Airway epithelial cell (primary cell): Measurements from ENCODE around the gene GSTA1. TPM values are rescaled to one million over a fixed set of nuclear protein-coding genes. Genes with fewer than 3 reads are reported as not detected.

Experiments
- total RNA-seq: library from RNA; depleted of rRNA; stranded (reverse); fragments of >200 nt; gene quantifications from 2 replicates; pipeline ENCODE4 v1.2.3, GENCODE V29; 2015

GSTA1 gene
- 0.28 and 0.63 TPM in 2 replicates for total RNA-seq

DNA sequence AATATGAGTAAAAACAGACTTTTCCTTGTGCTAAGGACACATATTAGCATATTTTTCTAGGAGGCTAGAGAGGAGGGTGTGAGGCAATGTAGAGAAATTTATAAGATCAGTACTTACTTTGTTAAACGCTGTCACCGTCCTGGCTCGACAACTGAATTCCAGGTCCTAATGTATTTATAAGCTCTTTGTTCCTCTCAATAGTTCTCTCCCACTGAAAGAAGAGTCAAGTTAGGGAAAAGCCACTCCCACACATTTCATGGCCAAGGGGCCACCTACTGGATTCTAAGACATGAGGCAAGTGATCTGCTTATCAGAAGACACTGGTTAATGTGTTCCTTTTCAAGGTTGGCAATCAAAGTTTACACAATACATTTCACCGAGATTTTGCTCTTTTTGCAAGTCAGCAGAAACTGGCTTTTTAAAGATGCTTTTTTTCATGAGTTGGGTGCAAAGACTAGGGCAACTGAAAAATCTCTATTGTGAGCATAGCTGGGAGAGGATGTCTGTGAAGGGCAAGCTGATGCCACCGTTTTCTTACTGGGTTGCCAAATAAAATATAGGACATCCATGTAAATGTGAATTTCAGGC, at the start of gene GSTA1:
GSTA1 (minus strand) TSS at position 149 of the 588 bp plus-strand sequence. CDS start 4,549 bp downstream, outside the sequence.

DNA sequence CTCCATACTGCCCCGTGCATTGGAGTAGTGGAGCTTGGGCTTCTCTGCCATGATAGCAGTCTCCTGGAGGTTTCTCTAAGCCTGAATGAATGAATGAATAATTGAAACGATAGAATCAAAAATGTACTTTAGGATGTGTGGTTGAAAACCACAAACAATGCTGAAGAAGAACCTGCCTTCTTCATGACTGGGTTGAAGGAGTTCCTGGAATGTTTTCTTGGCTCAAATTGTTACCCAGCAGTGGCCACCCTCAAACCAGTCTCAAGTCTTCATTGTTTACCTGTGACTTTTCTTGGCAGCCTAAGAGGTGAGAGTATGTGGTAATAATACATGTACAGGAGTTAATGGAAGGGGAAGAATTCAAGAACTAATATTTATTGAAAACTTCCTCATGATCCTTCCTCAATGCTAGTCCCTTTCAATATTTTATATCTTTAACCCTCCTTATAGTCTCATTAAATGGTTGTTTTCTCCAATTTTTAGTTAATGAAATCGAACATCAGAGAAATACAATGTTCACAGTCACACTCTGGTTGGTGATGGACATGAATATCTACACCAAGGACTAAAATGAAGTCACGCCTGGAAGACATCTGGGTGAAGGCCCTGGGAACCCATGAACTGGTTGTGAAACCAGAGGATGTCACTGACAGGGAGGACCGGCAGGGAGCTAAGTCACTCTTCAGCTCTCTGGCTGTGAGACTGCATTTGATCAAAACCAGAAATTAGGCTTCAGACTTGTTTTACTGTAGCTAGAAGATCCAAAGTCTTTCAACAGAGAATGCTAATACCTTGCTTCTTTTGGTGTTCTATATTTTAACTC, 37.4 kb upstream of the GSTA1 start, which contains the start of gene GSTA5:
GSTA5 (minus strand) TSS at position 51 of the 823 bp plus-strand sequence.

DNA sequence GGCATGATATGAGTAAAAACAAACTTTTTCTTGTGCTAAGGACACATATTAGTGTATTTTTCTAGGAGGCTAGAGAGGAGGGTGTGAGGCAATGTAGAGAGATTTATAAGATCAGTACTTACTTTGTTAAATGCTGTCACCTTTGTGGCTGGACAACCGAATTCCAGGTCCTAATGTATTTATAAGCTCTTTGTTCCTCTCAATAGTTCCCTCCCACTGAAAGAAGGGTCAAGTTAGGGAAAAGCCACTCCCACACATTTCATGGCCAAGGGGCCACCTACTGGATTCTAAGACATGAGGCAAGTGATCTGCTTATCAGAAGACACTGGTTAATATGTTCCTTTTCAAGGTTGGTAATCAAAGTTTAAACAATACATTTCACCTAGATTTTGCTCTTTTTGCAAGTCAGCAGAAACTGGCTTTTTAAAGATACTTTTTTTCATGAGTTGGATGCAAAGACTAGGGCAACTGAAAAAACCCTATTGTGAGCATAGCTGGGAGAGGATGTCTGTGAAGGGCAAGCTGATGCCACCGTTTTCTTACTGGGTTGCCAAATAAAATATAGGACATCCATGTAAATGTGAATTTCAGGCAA, 40.2 kb downstream of the GSTA1 start, which contains the start of gene GSTA2:
GSTA2 (minus strand) TSS at position 154 of the 595 bp plus-strand sequence. CDS start 5,528 bp downstream, outside the sequence.

Other genes starting within 250 kb of the GSTA1 start
- gene TRAM2, start 226.8 kb downstream of the GSTA1 start, total RNA-seq, result 13.7 and 19.9 TPM in 2 replicates
- gene TMEM14A, start 132.7 kb downstream of the GSTA1 start, total RNA-seq, result 43.4 and 52.3 TPM in 2 replicates
- gene GSTA2, start 40.3 kb downstream of the GSTA1 start, total RNA-seq, result not detected in 2 replicates
- not detected in 2 replicates for gene GSTA5, start 37.0 kb upstream of the GSTA1 start, total RNA-seq
- not detected in 2 replicates for gene GSTA3, start 105.9 kb upstream of the GSTA1 start, total RNA-seq
- 79.1 and 85.1 TPM in 2 replicates for gene GSTA4, start 191.5 kb upstream of the GSTA1 start, total RNA-seq